ENCODE data around the gene KRT14. TPM values are rescaled to one million over a fixed set of nuclear protein-coding genes. Genes with fewer than 3 reads are reported as not detected.

KRT14 gene
- total RNA-seq, 1 donor from 2014 or later = not detected

- Histone ChIP-seq H3K36me3 (no peaks in the 10 kb centered on the region), H3K27ac (replicated peaks) (no peak overlapping the region), H3K27me3 (ENCODE audit: low read depth) (peaks cover 99% of the 10 kb centered on the region), H3K9me3 (replicated peaks) (no peaks in the 10 kb centered on the region), H3K4me3 (no peak overlapping the region), H3K4me1 (no peaks in the 10 kb centered on the region)
- DNase-seq = no peak
- intact Hi-C loops (cut with micrococcal nuclease) = no loop called here
- TF ChIP-seq CTCF (IDR thresholded peaks at IDR 0.05; ENCODE audit: borderline replicate concordance) = no peak
Measured at GRCh38 chr17:41559548-41559947, 27.1 kb downstream of the KRT14 start.

GRCh38 chr17:41556931-41557330 is 29.8 kb downstream of the KRT14 start:
- Histone ChIP-seq H3K9me3 (replicated peaks) (no peaks in the 10 kb centered on the region), H3K4me1 (no peaks in the 10 kb centered on the region), H3K36me3 (no peaks in the 10 kb centered on the region), H3K27ac (replicated peaks) (no peak overlapping the region), H3K4me3 (no peak overlapping the region), H3K27me3 (ENCODE audit: low read depth) (peaks cover 97% of the 10 kb centered on the region)
- DNase-seq = no peak
- intact Hi-C loops (cut with micrococcal nuclease) = no loop called here
- TF ChIP-seq CTCF (IDR thresholded peaks at IDR 0.05; ENCODE audit: borderline replicate concordance) = no peak

GRCh38 chr17:41556306-41556705 is 30.4 kb downstream of the KRT14 start:
- Histone ChIP-seq H3K27ac (replicated peaks) (no peak overlapping the region), H3K9me3 (replicated peaks) (no peaks in the 10 kb centered on the region), H3K36me3 (no peaks in the 10 kb centered on the region), H3K4me1 (no peaks in the 10 kb centered on the region), H3K27me3 (ENCODE audit: low read depth) (peaks cover 97% of the 10 kb centered on the region), H3K4me3 (no peak overlapping the region)
- intact Hi-C loops (cut with micrococcal nuclease) = no loop called here
- no peak for DNase-seq
- no peak for TF ChIP-seq CTCF (IDR thresholded peaks at IDR 0.05; ENCODE audit: borderline replicate concordance)

GRCh38 chr17:41555105-41555887 is 31.4 kb downstream of the KRT14 start:
- DNase-seq = no peak
- Histone ChIP-seq H3K4me3 (no peak overlapping the region), H3K27ac (replicated peaks) (no peak overlapping the region), H3K9me3 (replicated peaks) (no peaks in the 10 kb centered on the region), H3K27me3 (ENCODE audit: low read depth) (peaks cover 94% of the 10 kb centered on the region), H3K36me3 (no peaks in the 10 kb centered on the region), H3K4me1 (no peaks in the 10 kb centered on the region)
- TF ChIP-seq CTCF (IDR thresholded peaks at IDR 0.05; ENCODE audit: borderline replicate concordance) = no peak
- intact Hi-C loops (cut with micrococcal nuclease) = no loop called here

GRCh38 chr17:41553987-41554680 is 32.6 kb downstream of the KRT14 start:
- H3K4me3 ChIP-seq = no peak overlapping the region
- no peaks in the 10 kb centered on the region for H3K36me3 ChIP-seq
- no peaks in the 10 kb centered on the region for H3K9me3 ChIP-seq (replicated peaks)
- no peak for DNase-seq
- H3K27ac ChIP-seq (replicated peaks) = no peak overlapping the region
- peaks cover under 1% of the 10 kb centered on the region for H3K4me1 ChIP-seq
- intact Hi-C loops (cut with micrococcal nuclease) = no loop called here
- H3K27me3 ChIP-seq (ENCODE audit: low read depth) = peaks cover 85% of the 10 kb centered on the region
- TF ChIP-seq CTCF (IDR thresholded peaks at IDR 0.05; ENCODE audit: borderline replicate concordance) = no peak

All from left ventricle myocardium inferior (tissue), 1 donor.